Measurements from ENCODE around the gene NTPCR. TPM values are rescaled to one million over a fixed set of nuclear protein-coding genes. Genes with fewer than 3 reads are reported as not detected.

The NTPCR gene
- total RNA-seq, 1 experiment from 2014 or later, result 34.2 TPM

DNA sequence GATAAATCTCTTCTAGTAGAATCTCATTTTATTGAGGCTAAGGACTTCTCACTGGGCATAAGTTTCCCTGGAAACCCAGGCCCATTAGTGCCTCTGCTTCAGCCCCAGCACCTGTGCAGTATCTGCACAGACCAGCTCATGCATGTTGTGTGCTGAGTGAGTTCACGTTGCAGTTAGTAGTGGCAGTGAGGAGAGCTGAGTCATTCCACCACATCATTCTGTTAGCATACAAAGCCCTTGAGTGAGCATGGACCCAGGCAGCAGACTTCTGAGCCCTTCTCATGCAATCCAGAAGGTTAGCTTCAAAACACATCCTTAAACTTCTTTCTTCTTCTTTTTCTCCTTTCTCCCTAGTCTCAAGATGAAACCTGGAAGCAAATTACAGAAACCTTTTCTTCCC, 45.8 kb upstream of the NTPCR start:
- no peaks in the 10 kb centered on the region for H3K9me3 ChIP-seq (ENCODE audit: control insufficient read depth in 1 of 2, insufficient read depth in 1 of 2, low read depth in 1 of 2, low read length in 2 of 2)
- CTCF ChIA-PET, result no interaction called here
- intact Hi-C loops (cut with micrococcal nuclease), result no loop called here
- no TSS peak for BruUV-seq (replicated peaks)
- ATAC-seq (no peak), DNase-seq (ENCODE audit: low read depth, low spot score) (no peak)
- TF ChIP-seq EZH2phosphoT487 (IDR thresholded peaks at IDR 0.05; ENCODE audit: borderline replicate concordance) (no peak), SP1 (IDR thresholded peaks at IDR 0.05; ENCODE audit: low read depth) (no peak), ZNF274 (IDR thresholded peaks at IDR 0.05; ENCODE audit: low read depth, low read length) (no peak), POLR2AphosphoS5 (IDR thresholded peaks at IDR 0.05; ENCODE audit: low read depth, low read length) (no peak), EGR1 (IDR thresholded peaks at IDR 0.05; ENCODE audit: low read depth) (no peak)
- TF ChIP-seq, protein P1, sequence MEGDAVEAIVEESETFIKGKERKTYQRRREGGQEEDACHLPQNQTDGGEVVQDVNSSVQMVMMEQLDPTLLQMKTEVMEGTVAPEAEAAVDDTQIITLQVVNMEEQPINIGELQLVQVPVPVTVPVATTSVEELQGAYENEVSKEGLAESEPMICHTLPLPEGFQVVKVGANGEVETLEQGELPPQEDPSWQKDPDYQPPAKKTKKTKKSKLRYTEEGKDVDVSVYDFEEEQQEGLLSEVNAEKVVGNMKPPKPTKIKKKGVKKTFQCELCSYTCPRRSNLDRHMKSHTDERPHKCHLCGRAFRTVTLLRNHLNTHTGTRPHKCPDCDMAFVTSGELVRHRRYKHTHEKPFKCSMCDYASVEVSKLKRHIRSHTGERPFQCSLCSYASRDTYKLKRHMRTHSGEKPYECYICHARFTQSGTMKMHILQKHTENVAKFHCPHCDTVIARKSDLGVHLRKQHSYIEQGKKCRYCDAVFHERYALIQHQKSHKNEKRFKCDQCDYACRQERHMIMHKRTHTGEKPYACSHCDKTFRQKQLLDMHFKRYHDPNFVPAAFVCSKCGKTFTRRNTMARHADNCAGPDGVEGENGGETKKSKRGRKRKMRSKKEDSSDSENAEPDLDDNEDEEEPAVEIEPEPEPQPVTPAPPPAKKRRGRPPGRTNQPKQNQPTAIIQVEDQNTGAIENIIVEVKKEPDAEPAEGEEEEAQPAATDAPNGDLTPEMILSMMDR (IDR thresholded peaks at IDR 0.05 in 2 of 3, conservative IDR thresholded peaks at IDR 0.05 in 1 of 3; ENCODE audit: borderline replicate concordance in 1 of 3, insufficient read depth in 1 of 3, low read depth in 2 of 3, low read length in 2 of 3), result no peak
- H3K36me3 ChIP-seq (ENCODE audit: control insufficient read depth in 1 of 2, insufficient read depth in 2 of 2, low read length in 2 of 2), result no peaks in the 10 kb centered on the region
- H2AFZ ChIP-seq (ENCODE audit: low read depth, low read length, poor library complexity, severe bottlenecking), result no peak overlapping the region
- H3K9me2 ChIP-seq (ENCODE audit: insufficient read depth), result no peaks in the 10 kb centered on the region
- no peaks in the 10 kb centered on the region for H3K27me3 ChIP-seq (ENCODE audit: insufficient read depth, low read length)
- no peak overlapping the region for H3K27ac ChIP-seq (ENCODE audit: low read depth, low read length)
- RAD21 ChIA-PET (ENCODE audit: low non-redundant PET in 1 of 2, low total read pairs in 2 of 2, uncharacterized antibody in 2 of 2, unreplicated experiment in 2 of 2), result no interaction called here
- H3K4me1 ChIP-seq (ENCODE audit: control insufficient read depth in 1 of 2, insufficient read depth in 2 of 2, low read length in 2 of 2), result no peaks in the 10 kb centered on the region; a peak in 1 of 4 replicates
- H3K4me3 ChIP-seq (replicated peaks in 1 of 2; ENCODE audit: low read depth in 1 of 2, low read length in 2 of 2), result no peak overlapping the region
- H3K79me2 ChIP-seq (ENCODE audit: insufficient read depth, low read length), result no peaks in the 10 kb centered on the region
- no peaks in the 10 kb centered on the region for H4K20me1 ChIP-seq (ENCODE audit: insufficient read depth)
- no peak overlapping the region for H3K9ac ChIP-seq (ENCODE audit: low read length)
- POLR2A ChIA-PET, result no interaction called here
- H3K4me2 ChIP-seq (ENCODE audit: low read length), result no peak overlapping the region

DNA sequence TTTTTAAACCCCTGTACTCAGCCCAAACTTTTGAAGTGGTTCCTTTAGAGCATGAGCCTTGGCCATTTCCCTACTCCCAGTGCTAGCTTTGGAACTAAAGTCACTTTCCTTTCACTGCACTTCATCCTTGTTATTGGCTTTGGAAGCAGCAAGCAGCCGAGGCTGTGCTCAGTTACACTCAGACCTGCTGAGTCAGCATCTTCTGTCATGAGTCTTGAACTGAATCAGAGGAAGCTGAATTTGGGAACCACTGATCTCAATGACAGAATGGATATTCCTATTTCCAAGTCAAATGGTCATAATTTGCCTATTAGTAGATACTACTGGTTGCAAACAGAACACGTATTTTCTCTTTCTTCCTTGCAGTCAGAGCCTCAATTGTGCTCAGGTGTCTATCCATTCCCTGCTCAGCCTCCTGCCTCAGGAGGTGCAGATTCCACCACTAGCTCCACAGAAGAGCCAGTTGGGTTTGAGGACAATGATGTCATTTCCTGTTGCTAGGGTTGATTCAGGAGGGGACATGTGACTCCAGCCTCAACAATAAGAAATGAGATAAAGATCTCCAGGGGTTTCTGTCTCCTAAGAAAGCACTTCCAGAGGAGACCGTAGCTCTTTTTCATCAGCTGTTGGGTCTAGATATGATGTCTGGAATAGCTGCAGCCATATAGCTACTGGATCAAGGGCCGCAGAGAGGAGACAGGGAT, 44.9 kb upstream of the NTPCR start:
- Histone ChIP-seq H3K9ac (ENCODE audit: low read length) (no peak overlapping the region), H3K36me3 (ENCODE audit: control insufficient read depth in 1 of 2, insufficient read depth in 2 of 2, low read length in 2 of 2) (no peaks in the 10 kb centered on the region), H3K4me2 (ENCODE audit: low read length) (no peak overlapping the region), H4K20me1 (ENCODE audit: insufficient read depth) (no peaks in the 10 kb centered on the region), H2AFZ (ENCODE audit: low read depth, low read length, poor library complexity, severe bottlenecking) (no peak overlapping the region), H3K4me3 (replicated peaks in 1 of 2; ENCODE audit: low read depth in 1 of 2, low read length in 2 of 2) (no peak overlapping the region), H3K79me2 (ENCODE audit: insufficient read depth, low read length) (no peaks in the 10 kb centered on the region), H3K9me2 (ENCODE audit: insufficient read depth) (no peaks in the 10 kb centered on the region), H3K27ac (ENCODE audit: low read depth, low read length) (no peak overlapping the region), H3K4me1 (ENCODE audit: control insufficient read depth in 1 of 2, insufficient read depth in 2 of 2, low read length in 2 of 2) (no peaks in the 10 kb centered on the region; a peak in 1 of 4 replicates), H3K9me3 (ENCODE audit: control insufficient read depth in 1 of 2, insufficient read depth in 1 of 2, low read depth in 1 of 2, low read length in 2 of 2) (no peaks in the 10 kb centered on the region), H3K27me3 (ENCODE audit: insufficient read depth, low read length) (no peaks in the 10 kb centered on the region)
- TF ChIP-seq EGR1 (IDR thresholded peaks at IDR 0.05; ENCODE audit: low read depth), result no peak
- TF ChIP-seq, protein P2, sequence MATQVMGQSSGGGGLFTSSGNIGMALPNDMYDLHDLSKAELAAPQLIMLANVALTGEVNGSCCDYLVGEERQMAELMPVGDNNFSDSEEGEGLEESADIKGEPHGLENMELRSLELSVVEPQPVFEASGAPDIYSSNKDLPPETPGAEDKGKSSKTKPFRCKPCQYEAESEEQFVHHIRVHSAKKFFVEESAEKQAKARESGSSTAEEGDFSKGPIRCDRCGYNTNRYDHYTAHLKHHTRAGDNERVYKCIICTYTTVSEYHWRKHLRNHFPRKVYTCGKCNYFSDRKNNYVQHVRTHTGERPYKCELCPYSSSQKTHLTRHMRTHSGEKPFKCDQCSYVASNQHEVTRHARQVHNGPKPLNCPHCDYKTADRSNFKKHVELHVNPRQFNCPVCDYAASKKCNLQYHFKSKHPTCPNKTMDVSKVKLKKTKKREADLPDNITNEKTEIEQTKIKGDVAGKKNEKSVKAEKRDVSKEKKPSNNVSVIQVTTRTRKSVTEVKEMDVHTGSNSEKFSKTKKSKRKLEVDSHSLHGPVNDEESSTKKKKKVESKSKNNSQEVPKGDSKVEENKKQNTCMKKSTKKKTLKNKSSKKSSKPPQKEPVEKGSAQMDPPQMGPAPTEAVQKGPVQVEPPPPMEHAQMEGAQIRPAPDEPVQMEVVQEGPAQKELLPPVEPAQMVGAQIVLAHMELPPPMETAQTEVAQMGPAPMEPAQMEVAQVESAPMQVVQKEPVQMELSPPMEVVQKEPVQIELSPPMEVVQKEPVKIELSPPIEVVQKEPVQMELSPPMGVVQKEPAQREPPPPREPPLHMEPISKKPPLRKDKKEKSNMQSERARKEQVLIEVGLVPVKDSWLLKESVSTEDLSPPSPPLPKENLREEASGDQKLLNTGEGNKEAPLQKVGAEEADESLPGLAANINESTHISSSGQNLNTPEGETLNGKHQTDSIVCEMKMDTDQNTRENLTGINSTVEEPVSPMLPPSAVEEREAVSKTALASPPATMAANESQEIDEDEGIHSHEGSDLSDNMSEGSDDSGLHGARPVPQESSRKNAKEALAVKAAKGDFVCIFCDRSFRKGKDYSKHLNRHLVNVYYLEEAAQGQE (IDR thresholded peaks at IDR 0.05; ENCODE audit: low read depth), result no peak
- TF ChIP-seq, protein P3, sequence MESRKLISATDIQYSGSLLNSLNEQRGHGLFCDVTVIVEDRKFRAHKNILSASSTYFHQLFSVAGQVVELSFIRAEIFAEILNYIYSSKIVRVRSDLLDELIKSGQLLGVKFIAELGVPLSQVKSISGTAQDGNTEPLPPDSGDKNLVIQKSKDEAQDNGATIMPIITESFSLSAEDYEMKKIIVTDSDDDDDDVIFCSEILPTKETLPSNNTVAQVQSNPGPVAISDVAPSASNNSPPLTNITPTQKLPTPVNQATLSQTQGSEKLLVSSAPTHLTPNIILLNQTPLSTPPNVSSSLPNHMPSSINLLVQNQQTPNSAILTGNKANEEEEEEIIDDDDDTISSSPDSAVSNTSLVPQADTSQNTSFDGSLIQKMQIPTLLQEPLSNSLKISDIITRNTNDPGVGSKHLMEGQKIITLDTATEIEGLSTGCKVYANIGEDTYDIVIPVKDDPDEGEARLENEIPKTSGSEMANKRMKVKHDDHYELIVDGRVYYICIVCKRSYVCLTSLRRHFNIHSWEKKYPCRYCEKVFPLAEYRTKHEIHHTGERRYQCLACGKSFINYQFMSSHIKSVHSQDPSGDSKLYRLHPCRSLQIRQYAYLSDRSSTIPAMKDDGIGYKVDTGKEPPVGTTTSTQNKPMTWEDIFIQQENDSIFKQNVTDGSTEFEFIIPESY (IDR thresholded peaks at IDR 0.05; ENCODE audit: extremely low read depth, insufficient replicate concordance, low read length), result no peak
- no peak for DNase-seq (ENCODE audit: low read depth, low spot score)
- ATAC-seq, result no peak
- BruUV-seq (replicated peaks), result no TSS peak
- CTCF ChIA-PET, result no interaction called here
- POLR2A ChIA-PET, result no interaction called here
- intact Hi-C loops (cut with micrococcal nuclease), result no loop called here
- RAD21 ChIA-PET (ENCODE audit: low non-redundant PET in 1 of 2, low total read pairs in 2 of 2, uncharacterized antibody in 2 of 2, unreplicated experiment in 2 of 2), result no interaction called here

Measured in HCT116 (cell line).